Dermis microvascular lymphatic vessel endothelial cell (primary cell): ENCODE results near the gene CST11. TPM values are rescaled to one million over a fixed set of nuclear protein-coding genes. Genes with fewer than 3 reads are reported as not detected.

ENCODE experiments used
- DNase-seq, 2 donors: peaks; one replicate each; pipeline versions ENCODE4 v3.0.0 to v3.0.0-alpha.2; 2010; ENCODE audit warnings: low read depth in 2 of 2
- total RNA-seq: library from RNA; depleted of rRNA; stranded (reverse); fragments of >200 nt; gene quantifications from 2 replicates; pipeline ENCODE4 v1.2.1, GENCODE V29; 2014

CST11 gene
- total RNA-seq, 1 donor from 2014 or later: not detected

DNA sequence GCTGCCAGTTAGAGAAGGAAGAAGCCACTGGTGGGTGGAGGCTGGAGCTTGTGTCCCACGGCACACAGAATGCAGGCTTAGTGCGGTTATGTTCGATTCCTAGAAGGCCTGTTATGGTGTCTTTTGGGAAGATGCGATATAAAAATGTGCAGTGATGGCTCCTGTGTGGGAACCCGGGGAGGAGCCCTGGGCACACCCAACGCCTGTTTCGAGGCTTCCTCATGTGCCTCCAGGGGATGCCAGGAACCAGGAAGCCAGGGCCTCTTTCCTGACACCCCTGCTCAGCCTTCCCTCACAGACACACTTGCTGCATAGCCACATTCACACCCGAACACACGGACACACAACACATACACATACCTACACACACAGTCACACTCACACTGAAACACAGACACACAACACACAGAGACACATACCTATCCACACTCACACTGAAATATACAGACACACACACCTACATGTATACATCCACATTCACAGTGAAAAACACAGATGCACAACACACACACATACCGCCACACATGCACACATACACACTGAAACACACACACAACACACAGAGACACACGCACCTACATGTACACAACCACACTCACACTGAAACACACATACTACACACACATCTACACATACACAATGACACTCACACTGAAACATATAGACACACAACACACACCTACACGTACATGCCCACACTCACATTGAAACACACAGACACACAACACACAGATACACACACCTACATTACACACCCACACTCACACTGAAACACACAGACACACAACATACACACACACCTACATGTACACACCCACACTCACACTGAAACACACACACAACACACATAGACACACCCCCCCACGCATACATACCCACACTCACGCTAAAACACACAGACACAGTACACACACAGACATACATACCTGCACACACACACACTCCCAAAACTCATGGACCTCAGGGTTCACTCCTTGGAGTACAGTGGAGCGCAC, 1.2 kb upstream of the CST11 start:
- DNase-seq: no peak

GRCh38 chr20:23451956-23452487, 654 bp downstream of the CST11 start:
- DNase-seq: no peak

- no peak for DNase-seq
Measured at GRCh38 chr20:23450877-23451276, 1.8 kb downstream of the CST11 start.

- DNase-seq: no peak
Measured at GRCh38 chr20:23449421-23449820, 3.3 kb downstream of the CST11 start.

GRCh38 chr20:23448167-23448566, 4.5 kb downstream of the CST11 start:
- DNase-seq: no peak

- DNase-seq: peak; percentile 49 to 70
Measured at GRCh38 chr20:23446505-23446904, 6.2 kb downstream of the CST11 start.

DNA sequence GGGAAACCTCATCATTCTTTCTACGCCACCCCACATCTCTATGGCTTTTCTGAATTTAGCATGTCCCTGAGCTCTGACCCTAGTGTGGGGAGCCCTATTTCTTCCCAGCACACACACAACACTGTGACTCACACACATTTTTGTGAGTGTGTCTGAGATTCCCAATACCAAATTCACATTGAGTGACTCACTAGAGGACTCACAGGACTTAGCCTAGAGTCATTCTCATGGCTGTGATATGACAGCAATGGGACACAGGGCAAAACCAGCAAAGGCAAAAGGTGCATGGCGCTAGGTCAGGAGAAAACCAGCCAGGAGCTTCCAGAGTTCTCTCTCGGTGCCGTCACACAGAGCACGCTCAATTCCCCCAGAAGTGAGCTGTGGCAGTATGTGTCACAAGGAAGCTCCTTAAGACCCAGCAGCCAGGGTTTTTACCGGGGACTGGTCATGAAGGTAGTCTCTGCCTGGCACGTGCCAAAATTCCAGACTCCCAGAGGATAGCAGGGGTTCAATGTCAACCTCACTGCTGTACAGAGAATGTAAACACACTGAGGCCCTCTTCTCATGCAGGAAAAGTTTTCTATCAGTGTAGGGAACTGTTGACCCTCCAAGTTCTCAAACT, 7.0 kb downstream of the CST11 start:
- DNase-seq: no peak

DNA sequence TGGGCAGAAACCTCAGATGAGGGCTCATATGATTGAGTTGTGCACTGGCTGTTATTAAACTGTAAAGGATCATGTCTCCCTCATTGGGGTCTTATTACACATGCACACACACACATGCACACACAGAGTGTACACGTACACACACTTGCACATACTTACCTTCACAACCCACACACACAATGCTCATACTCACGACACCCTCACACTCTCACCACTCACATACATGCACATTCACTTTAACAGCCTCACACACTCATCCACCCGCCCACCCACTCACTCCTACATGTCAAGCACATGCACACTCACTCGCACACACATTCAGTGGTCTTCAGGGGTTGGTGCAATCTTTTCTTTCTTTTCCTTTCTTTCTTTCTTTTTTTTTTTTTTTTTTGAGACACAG, 7.8 kb downstream of the CST11 start:
- no peak for DNase-seq

DNA sequence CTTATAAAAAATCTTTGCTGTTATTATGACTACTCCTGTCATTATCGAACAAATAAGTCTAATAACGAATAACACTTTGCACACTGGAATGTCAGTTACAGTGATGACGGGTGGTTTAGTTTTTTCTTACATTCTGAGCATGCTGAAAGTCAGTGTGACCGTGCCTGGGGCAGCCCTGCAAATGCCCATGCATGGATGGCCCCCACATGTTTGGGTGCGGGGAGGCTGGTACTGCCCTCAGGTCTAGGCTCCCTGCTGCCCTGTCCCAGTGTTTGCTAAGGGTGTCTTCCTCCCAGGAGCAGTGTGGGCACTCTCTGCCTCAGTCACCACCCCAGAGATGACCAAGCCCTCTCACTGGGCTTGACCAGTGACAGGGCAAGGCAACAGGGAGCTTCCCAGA, 10.2 kb downstream of the CST11 start:
- no peak for DNase-seq

DNA sequence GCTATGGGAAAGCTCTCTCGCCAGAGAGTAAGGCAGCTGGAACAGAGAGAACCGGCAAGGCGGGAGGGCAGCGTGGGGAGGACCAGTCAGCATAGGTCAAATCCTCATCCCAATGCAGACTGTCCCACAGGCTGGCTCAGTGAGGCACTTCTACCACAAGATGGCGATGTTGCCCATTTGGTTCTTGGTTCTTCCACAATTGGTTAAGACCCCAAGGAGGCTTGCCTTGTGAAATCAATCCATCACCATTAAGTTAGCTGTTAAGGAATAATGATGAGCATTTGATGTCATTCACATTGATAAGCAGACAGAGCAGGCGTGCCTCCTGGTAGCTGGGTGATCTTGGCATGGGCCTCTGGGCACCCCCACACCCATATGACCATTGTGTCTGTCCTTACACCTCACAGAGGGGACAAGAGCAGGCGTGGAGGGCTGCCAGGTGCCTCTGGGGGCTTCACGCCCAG, 10.8 kb downstream of the CST11 start:
- peak; percentile 29 to 68 for DNase-seq

DNA sequence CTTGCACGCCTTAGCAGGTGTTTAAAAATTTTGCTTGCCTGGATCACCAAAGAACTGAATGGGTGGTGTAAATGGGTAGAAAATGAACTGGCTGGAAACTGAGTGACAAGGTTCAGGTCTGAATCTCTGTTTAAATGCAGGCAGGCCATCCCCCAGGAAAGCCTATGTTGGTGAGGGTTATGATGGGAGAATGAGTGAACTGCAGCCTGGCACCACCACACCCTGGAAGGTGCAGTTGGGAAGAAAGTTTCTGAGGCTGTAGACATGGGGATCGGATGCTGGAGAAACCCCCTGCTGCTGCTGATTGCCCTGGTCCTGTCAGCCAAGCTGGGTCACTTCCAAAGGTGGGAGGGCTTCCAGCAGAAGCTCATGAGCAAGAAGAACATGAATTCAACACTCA, 12.7 kb downstream of the CST11 start:
- DNase-seq: no peak

DNA sequence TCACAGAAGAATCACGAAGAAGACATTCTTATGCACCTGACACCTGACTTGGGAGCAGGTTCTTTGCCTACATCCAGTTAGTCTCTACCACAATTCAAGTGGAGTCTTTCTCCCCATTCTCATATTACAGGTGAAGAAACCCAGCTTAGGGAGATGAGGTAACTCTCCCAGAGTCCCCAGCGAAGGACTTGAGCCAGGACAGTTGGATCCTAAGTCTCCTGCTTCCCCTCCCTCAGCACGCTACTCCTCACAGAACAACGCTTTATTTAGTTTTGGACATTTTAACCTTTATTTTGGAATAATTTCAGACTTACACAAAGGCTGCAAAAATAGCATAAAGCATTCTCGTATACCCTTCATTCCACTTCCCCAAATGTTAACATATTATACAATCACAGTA, 14.0 kb downstream of the CST11 start:
- no peak for DNase-seq

DNA sequence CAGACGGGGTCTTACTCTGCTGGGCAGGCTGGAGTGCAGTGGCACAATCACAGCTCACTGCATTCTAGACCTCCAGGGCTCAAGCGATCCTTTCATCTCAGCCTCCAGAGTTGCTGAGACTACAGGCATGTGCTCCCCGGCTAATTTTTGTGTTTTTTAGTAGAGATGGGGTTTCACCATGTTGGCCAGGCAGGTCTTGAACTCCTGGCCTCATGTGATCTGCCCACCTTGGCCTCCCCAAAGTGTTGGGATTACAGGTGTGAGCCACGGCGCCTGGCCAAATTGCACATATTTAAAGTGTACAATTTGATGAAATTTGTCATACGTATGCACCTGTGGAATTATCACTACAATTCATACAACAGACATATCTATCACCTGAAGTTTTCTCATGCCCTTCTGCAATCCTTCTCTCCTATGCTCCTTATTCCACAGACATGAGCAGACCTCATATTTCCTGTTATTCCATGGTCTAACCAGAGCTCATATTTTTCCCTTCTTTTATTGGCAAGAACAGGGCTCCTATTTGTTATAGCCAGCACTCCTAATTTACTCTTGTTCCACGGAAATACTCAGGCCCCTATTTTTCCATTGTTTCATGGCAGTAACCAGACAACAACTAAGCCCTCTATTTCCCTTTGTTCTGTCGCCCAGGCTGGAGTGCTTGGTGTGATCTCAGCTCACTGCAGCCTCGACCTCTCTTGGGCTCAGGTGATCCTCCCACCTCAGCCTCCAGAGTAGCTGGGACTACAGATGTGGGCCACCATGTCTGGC, 15.4 kb downstream of the CST11 start:
- peak; percentile 24 to 56 for DNase-seq

- peak in 1 of 2 donors; percentile 35 for DNase-seq
Measured at GRCh38 chr20:23436681-23437080, 16.0 kb downstream of the CST11 start.

DNA sequence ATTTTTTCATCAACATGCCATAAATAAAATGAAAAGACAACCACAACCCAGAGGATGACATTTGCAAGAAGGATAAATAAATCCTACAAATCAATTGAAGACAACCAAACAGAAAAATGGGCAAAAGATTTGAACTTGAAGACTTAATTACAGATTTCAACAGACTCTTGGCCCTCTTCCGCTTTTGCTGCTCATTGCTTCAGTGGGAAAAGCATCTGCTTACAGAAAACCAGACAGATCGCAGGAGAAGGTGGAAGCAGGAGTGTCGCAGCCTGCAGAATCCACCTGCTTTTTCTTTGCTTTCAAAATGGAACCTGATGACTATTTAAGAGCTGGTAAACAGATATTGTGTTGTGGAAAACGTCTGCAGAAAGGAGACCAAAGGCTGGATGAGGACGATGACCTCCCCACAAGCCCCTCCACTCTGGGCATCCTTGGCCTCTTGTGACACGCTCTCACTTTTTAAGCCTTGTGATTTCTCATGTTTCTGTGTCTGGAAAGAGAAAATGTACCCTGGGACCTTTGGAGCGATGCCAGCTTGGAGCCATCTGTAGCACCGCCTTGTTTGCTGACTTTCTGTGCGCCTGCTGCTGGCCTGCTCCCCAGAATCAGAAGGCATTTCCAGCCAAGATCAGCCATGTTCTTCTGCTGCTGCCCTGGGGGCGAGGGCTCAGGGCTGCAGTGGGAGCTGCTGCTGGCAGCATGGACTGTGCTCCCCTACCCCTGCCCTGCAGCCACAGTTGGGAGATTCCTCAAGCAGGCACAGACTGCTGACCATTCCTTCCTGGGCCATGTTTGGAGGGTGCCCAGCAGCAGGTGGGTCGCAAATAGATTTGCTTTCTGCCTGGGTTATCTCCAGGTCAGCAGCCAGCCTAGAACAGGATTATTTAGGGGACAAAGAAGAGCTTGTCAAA, 16.8 kb downstream of the CST11 start:
- DNase-seq: no peak

DNA sequence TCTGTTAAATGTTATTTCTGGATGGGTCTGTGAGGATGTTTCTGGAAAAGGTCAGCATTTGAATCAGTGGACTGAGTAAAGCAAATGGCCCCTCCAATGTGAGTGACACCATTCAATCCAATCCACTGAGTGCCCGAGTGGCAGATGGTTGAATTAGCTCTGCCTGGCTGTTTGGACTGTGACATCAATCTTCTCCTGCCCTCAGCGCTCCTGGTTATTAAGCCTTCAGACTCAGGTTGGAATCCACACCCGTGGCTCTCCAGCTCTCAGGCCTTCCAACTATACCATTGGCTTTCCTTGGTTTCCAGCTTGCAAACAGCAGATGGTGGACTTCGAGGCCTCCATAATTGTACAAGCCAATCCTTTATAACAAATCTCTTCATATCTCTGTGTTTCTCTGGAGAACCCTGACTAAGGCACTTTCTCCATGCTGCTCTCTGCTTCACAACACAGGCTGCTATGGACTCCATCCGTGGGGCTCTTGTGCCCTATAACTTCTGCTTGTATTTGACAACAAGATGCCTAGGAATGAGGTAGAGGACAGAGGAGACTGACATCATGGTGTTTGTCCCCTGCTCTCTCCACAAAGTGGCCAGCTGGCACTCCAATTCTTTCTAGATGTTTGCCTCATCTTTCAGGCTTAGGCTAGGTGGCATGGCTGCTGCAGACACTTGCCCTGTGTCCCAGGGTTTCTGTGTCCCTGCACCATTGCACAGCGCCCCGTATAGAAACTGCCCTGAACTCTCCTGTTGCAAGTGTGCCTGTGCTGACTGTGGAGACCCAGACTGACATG, 18.0 kb downstream of the CST11 start:
- DNase-seq: no peak

- DNase-seq: no peak
Measured at GRCh38 chr20:23433628-23434027, 19.0 kb downstream of the CST11 start.

GRCh38 chr20:23425129-23425528, 27.5 kb downstream of the CST11 start:
- no peak for DNase-seq
